ENCODE results near the gene IGSF1.

DNA sequence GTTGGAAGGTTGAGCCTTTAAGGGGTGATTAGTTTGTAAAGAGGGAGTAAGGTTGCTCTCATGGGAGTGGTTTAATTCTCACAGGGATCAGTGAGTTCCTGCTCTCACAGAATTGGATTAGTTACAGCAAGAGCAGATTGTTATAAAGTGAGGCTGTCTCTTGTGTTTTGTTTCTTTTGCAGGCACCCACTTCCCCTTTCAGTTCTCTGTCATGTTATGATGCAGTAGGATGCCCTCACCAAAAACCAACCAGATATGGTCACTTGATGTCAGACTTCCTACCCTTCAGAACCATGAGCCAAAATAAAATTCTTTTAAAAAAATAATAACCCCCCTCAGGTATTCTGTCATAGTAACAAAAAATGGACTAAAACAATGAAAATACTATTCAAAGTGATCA lies 19.9 kb upstream of the IGSF1 start:
- TF ChIP-seq CTCF (conservative IDR thresholded peaks at IDR 0.05) (no peak), EZH2 (IDR thresholded peaks at IDR 0.05; ENCODE audit: low read depth) (no peak)

All from PC-9 (cell line).